GM21515 (cell line): Measurements from ENCODE around the gene TK1.
A peak's percentile ranks its signal among the peaks of the same experiment; 100 is the strongest.

Source experiments
- ATAC-seq: cut with Tn5 transposase; IDR thresholded peaks from one replicate; pipeline ENCODE4 v1.9.1; 2021; ENCODE audit not compliant: unreplicated experiment

Gene TK1

GRCh38 chr17:78223061-78223460, 36.2 kb upstream of the TK1 start:
- ATAC-seq: no peak

- no peak for ATAC-seq
Measured at GRCh38 chr17:78219396-78220150, 32.7 kb upstream of the TK1 start.

GRCh38 chr17:78214706-78215061, 27.8 kb upstream of the TK1 start:
- no peak for ATAC-seq

GRCh38 chr17:78214016-78214705, 27.3 kb upstream of the TK1 start, which contains the start of gene BIRC5:
BIRC5 (plus strand) TSS chr17:78214253; CDS start chr17:78214317, 64 bp downstream.
- peak; percentile 89 for ATAC-seq

- no peak for ATAC-seq
Measured at GRCh38 chr17:78211032-78211431, 24.2 kb upstream of the TK1 start.

GRCh38 chr17:78210111-78210510, 23.3 kb upstream of the TK1 start:
- ATAC-seq: no peak

- ATAC-seq: no peak
Measured at GRCh38 chr17:78208486-78208885, 21.6 kb upstream of the TK1 start.

- no peak for ATAC-seq
Measured at GRCh38 chr17:78206298-78206697, 19.4 kb upstream of the TK1 start.

GRCh38 chr17:78205124-78205775, 18.4 kb upstream of the TK1 start:
- ATAC-seq: no peak

- ATAC-seq: no peak
Measured at GRCh38 chr17:78204387-78205123, 17.7 kb upstream of the TK1 start.

- no peak for ATAC-seq
Measured at GRCh38 chr17:78202666-78203065, 15.8 kb upstream of the TK1 start.

GRCh38 chr17:78200451-78200850, 13.6 kb upstream of the TK1 start:
- ATAC-seq: no peak

- ATAC-seq: no peak
Measured at GRCh38 chr17:78197147-78197832, 10.4 kb upstream of the TK1 start.

- ATAC-seq: no peak
Measured at GRCh38 chr17:78196716-78197115, 9.9 kb upstream of the TK1 start.

- ATAC-seq: no peak
Measured at GRCh38 chr17:78185981-78186691, 716 bp downstream of the TK1 start.

GRCh38 chr17:78184868-78185267, 2.0 kb downstream of the TK1 start:
- ATAC-seq: no peak

- ATAC-seq: no peak
Measured at GRCh38 chr17:78184351-78184750, 2.5 kb downstream of the TK1 start.

- ATAC-seq: no peak
Measured at GRCh38 chr17:78183916-78184315, 2.9 kb downstream of the TK1 start.

- ATAC-seq: no peak
Measured at GRCh38 chr17:78182504-78182903, 4.3 kb downstream of the TK1 start.

- no peak for ATAC-seq
Measured at GRCh38 chr17:78180508-78180907, 6.3 kb downstream of the TK1 start.
